ENCODE measurements around the gene PTTG1. TPM values are rescaled to one million over a fixed set of nuclear protein-coding genes. Genes with fewer than 3 reads are reported as not detected.
"Not testable (repeated sequence)": the region's sequence is repeated elsewhere in the genome, so short reads cannot be mapped to it uniquely, and the experiment has no call there.

PTTG1 gene
- polyA plus RNA-seq, 2 of the 4 experiments (the other 2 are of a cell fraction): 222 to 227 TPM

GRCh38 chr5:160432787-160433186 lies 11.1 kb downstream of the PTTG1 start (continued):
- no peak for TF ChIP-seq FOSL2 (IDR thresholded peaks at IDR 0.05)
- TF ChIP-seq FOSL2 (CRISPR knock-in tag; IDR thresholded peaks at IDR 0.05): no peak

- ChIA-PET CTCF (no interaction called here), POLR2A (no interaction called here)
- DNase-seq (ENCODE audit: low read depth in 1 of 2, low spot score in 1 of 2) (no peak), FAIRE-seq (no peak), ATAC-seq (no peak)
- Histone ChIP-seq H3K27ac (no peak overlapping the region), H3K4me1 (no peaks in the 10 kb centered on the region), H3K4me3 (no peak overlapping the region), H3K9me3 (no peaks in the 10 kb centered on the region), H3K4me2 (no peak overlapping the region)
- WGBS (ENCODE audit: missing lambda C conversion rate): 79% methylated on average over 9 of the region's 9 CpGs
- no peak for TF ChIP-seq ESRRA (IDR thresholded peaks at IDR 0.05; ENCODE audit: borderline replicate concordance, low read length)
- TF ChIP-seq, protein P1, sequence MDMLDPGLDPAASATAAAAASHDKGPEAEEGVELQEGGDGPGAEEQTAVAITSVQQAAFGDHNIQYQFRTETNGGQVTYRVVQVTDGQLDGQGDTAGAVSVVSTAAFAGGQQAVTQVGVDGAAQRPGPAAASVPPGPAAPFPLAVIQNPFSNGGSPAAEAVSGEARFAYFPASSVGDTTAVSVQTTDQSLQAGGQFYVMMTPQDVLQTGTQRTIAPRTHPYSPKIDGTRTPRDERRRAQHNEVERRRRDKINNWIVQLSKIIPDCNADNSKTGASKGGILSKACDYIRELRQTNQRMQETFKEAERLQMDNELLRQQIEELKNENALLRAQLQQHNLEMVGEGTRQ (IDR thresholded peaks at IDR 0.05): no peak
- no peak for TF ChIP-seq CHD2 (IDR thresholded peaks at IDR 0.05; ENCODE audit: low read length, partially characterized antibody)
- no peak for TF ChIP-seq POLR2AphosphoS2 (conservative IDR thresholded peaks at IDR 0.05; ENCODE audit: low read length)
Measured at GRCh38 chr5:160434022-160434531, 12.4 kb downstream of the PTTG1 start.

- 39% methylated on average over 1 of the region's 1 CpG for WGBS (ENCODE audit: missing lambda C conversion rate)
- no peak for FAIRE-seq
- H3K4me1 ChIP-seq: no peaks in the 10 kb centered on the region
- H3K9me3 ChIP-seq: no peaks in the 10 kb centered on the region
- no peak overlapping the region for H3K4me3 ChIP-seq
- ChIA-PET POLR2A (no interaction called here), CTCF (no interaction called here)
- H3K27ac ChIP-seq: no peak overlapping the region
- no peak for TF ChIP-seq RCOR1 (IDR thresholded peaks at IDR 0.05; ENCODE audit: low read depth, low read length)
- no peak for TF ChIP-seq SMC3 (IDR thresholded peaks at IDR 0.05)
- no peak for TF ChIP-seq FOXS1 (CRISPR knock-in tag; IDR thresholded peaks at IDR 0.05)
- no peak for TF ChIP-seq CHD4 (IDR thresholded peaks at IDR 0.05; ENCODE audit: borderline replicate concordance)
- no peak for TF ChIP-seq CBX2 (IDR thresholded peaks at IDR 0.05; ENCODE audit: borderline replicate concordance, low read depth)
- TF ChIP-seq GATA3 (IDR thresholded peaks at IDR 0.05; ENCODE audit: borderline replicate concordance): no peak
- TF ChIP-seq HES2 (IDR thresholded peaks at IDR 0.05): no peak
- TF ChIP-seq, protein P2, sequence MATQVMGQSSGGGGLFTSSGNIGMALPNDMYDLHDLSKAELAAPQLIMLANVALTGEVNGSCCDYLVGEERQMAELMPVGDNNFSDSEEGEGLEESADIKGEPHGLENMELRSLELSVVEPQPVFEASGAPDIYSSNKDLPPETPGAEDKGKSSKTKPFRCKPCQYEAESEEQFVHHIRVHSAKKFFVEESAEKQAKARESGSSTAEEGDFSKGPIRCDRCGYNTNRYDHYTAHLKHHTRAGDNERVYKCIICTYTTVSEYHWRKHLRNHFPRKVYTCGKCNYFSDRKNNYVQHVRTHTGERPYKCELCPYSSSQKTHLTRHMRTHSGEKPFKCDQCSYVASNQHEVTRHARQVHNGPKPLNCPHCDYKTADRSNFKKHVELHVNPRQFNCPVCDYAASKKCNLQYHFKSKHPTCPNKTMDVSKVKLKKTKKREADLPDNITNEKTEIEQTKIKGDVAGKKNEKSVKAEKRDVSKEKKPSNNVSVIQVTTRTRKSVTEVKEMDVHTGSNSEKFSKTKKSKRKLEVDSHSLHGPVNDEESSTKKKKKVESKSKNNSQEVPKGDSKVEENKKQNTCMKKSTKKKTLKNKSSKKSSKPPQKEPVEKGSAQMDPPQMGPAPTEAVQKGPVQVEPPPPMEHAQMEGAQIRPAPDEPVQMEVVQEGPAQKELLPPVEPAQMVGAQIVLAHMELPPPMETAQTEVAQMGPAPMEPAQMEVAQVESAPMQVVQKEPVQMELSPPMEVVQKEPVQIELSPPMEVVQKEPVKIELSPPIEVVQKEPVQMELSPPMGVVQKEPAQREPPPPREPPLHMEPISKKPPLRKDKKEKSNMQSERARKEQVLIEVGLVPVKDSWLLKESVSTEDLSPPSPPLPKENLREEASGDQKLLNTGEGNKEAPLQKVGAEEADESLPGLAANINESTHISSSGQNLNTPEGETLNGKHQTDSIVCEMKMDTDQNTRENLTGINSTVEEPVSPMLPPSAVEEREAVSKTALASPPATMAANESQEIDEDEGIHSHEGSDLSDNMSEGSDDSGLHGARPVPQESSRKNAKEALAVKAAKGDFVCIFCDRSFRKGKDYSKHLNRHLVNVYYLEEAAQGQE (IDR thresholded peaks at IDR 0.05): no peak
- TF ChIP-seq KDM1A (IDR thresholded peaks at IDR 0.05; ENCODE audit: low read depth): no peak
- H3K4me2 ChIP-seq: no peak overlapping the region
- DNase-seq (ENCODE audit: low read depth in 1 of 2, low spot score in 1 of 2): no peak
- no peak for ATAC-seq
Measured at GRCh38 chr5:160435532-160435931, 13.9 kb downstream of the PTTG1 start.

- Histone ChIP-seq H3K27ac (no peak overlapping the region), H3K4me1 (no peaks in the 10 kb centered on the region), H3K4me2 (no peak overlapping the region), H3K4me3 (no peak overlapping the region), H3K9me3 (no peaks in the 10 kb centered on the region)
- DNase-seq (ENCODE audit: low read depth in 1 of 2, low spot score in 1 of 2): no peak
- FAIRE-seq: no peak
- ChIA-PET POLR2A (no interaction called here), CTCF (no interaction called here)
- TF ChIP-seq MAZ (IDR thresholded peaks at IDR 0.05; ENCODE audit: borderline replicate concordance, low read depth, low read length) (no peak), KDM5A (IDR thresholded peaks at IDR 0.05) (no peak), NR3C1 (IDR thresholded peaks at IDR 0.05) (no peak), EHMT2 (IDR thresholded peaks at IDR 0.05; ENCODE audit: low read depth) (no peak), CEBPB (IDR thresholded peaks at IDR 0.05) (no peak), KDM1A (IDR thresholded peaks at IDR 0.05; ENCODE audit: low read depth) (no peak), HOXB13 (CRISPR knock-in tag; IDR thresholded peaks at IDR 0.05; ENCODE audit: low read depth) (no peak), HOXA7 (CRISPR knock-in tag; IDR thresholded peaks at IDR 0.05) (no peak)
- ATAC-seq: no peak
- WGBS (ENCODE audit: missing lambda C conversion rate): 48% methylated on average over 4 of the region's 4 CpGs
Measured at GRCh38 chr5:160436017-160436416, 14.4 kb downstream of the PTTG1 start.

- ATAC-seq: not testable (repeated sequence)
- WGBS (ENCODE audit: missing lambda C conversion rate): 5% methylated on average over 6 of the region's 6 CpGs
Measured at GRCh38 chr5:160436661-160437060, 15.0 kb downstream of the PTTG1 start.

More at GRCh38 chr5:160436661-160437060, 15.0 kb downstream of the PTTG1 start:
- H3K4me1 ChIP-seq; FAIRE-seq; H3K4me3 ChIP-seq; H3K27ac ChIP-seq; DNase-seq (ENCODE audit: low read depth in 1 of 2, low spot score in 1 of 2); POLR2A ChIA-PET; H3K9me3 ChIP-seq: not testable (repeated sequence)
- H3K4me2 ChIP-seq: peak overlapping the region; percentile 21; the same call in 2 of the 3 replicates
- CTCF ChIA-PET: interaction anchor here (5.7 kb wide), 1 partner anchor 12 kb away, joined by 139 read pairs; the partner anchor contains the start of genes PTTG1 and SLU7

Measured in A549 (cell line).